ENCODE measurements around the gene IL1RAPL1. TPM values are rescaled to one million over a fixed set of nuclear protein-coding genes. Genes with fewer than 3 reads are reported as not detected.

Gene IL1RAPL1
- total RNA-seq, 1 donor: 1.3 TPM

DNA sequence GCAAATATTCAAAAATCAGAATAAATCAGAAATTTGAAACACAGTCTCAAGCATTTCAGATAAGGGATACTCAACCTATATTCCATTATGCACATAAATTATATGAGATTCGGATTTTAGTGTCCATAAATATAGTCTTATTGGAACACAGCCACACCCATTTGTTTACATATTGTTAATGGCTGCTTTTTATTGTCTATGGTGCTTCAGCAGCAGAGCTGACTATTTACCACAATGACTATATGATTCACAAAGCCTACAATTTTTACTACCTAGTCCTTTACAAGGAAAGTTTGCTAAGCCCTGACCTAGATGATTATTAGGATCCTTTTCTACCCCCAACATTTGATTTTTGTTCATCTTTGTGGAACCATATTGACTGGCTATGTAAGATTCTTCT, 63.9 kb downstream of the IL1RAPL1 start:
- TF ChIP-seq, protein P1, sequence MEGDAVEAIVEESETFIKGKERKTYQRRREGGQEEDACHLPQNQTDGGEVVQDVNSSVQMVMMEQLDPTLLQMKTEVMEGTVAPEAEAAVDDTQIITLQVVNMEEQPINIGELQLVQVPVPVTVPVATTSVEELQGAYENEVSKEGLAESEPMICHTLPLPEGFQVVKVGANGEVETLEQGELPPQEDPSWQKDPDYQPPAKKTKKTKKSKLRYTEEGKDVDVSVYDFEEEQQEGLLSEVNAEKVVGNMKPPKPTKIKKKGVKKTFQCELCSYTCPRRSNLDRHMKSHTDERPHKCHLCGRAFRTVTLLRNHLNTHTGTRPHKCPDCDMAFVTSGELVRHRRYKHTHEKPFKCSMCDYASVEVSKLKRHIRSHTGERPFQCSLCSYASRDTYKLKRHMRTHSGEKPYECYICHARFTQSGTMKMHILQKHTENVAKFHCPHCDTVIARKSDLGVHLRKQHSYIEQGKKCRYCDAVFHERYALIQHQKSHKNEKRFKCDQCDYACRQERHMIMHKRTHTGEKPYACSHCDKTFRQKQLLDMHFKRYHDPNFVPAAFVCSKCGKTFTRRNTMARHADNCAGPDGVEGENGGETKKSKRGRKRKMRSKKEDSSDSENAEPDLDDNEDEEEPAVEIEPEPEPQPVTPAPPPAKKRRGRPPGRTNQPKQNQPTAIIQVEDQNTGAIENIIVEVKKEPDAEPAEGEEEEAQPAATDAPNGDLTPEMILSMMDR (IDR thresholded peaks at IDR 0.05; ENCODE audit: insufficient read depth, low read depth, low read length): no peak

DNA sequence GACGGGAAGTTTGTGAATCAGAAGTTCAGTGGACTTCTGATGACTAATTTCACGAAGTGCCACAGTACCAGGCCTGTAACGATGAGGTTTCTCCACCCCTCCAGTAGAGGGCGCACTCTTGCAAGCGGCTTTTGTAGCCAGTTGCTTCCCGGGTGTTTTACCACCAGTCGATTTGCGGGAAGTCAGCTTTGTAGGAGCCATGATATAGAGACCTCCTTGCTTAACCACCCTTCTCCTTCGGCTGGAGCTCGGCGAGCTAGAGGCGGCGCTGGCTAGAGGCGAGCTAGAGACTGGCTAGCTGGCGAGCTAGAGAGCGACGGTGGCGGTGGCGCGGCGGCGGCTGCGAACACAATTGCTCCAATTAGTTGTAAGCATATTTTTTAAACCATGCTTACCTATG, 72.0 kb downstream of the IL1RAPL1 start:
- no peak for DNase-seq (ENCODE audit: low read depth)
- H3K4me3 ChIP-seq (ENCODE audit: low read depth, low read length): no peak overlapping the region
- TF ChIP-seq, protein P1 (IDR thresholded peaks at IDR 0.05; ENCODE audit: insufficient read depth, low read depth, low read length): no peak

More for the DNA sequence above, 63.9 kb downstream of the IL1RAPL1 start:
- no peak overlapping the region for H3K4me3 ChIP-seq (ENCODE audit: low read depth, low read length)
- DNase-seq (ENCODE audit: low read depth): no peak

DNA sequence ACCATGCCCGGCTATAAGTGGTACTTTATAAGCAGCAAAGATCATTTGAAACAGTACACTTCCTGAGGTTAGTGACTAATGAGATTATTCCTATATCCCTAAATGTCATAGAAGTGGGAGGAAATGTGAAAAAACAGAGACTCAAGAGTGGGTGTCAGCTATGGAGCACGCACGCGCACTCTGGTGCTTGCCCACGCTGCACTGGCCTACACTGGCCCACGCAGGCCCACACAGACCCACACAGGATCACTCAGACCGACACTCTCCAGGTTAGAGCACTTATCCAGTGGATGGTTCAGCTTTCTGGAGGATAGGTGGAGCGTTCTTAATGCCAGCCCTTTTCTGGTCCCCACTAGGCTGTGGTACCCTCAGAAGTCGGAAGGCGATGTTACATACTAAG, 78.5 kb downstream of the IL1RAPL1 start:
- no peak overlapping the region for H3K4me3 ChIP-seq (ENCODE audit: low read depth, low read length)
- TF ChIP-seq, protein P1 (IDR thresholded peaks at IDR 0.05; ENCODE audit: insufficient read depth, low read depth, low read length): no peak
- no peak for DNase-seq (ENCODE audit: low read depth)

DNA sequence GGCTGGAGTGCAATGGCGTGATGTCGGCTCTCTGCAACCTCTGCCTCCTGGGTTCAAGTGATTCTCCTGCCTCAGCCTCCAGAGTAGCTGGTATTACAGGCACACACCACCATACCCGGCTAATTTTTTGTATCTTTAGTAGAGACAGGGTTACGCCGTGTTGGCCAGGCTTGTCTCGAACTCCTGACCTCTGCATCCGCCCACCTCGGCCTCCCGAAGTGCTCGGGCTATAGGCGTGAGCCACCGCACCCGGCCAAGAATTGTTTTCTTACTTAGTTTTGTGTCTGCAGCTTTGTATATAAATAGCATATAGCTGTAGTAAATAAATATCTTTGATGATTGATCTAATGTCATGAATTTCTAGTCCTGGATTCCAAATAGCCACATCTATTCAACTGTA, 81.1 kb downstream of the IL1RAPL1 start:
- TF ChIP-seq, protein P1 (IDR thresholded peaks at IDR 0.05; ENCODE audit: insufficient read depth, low read depth, low read length): no peak
- H3K4me3 ChIP-seq (ENCODE audit: low read depth, low read length): no peak overlapping the region
- DNase-seq (ENCODE audit: low read depth): no peak

DNA sequence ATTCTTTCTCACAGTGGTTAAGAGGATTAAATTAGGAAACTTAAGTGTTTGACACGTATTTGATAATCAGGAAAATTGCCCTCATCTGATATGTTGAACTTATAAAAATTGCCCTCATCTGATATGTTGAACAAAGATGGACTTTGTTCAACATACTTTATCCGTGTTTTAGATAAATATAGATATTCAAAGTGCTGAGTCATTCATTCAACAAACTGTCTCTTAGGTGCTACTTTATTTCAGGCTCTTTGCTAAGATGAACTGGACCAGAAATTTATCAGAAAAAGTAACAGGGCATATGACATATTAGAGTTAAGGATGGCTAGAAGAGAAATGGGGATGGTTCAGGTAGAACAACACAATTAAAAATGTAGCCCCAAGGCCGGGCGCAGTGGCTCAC, 81.7 kb downstream of the IL1RAPL1 start:
- TF ChIP-seq, protein P1 (IDR thresholded peaks at IDR 0.05; ENCODE audit: insufficient read depth, low read depth, low read length): no peak
- DNase-seq (ENCODE audit: low read depth): no peak
- H3K4me3 ChIP-seq (ENCODE audit: low read depth, low read length): no peak overlapping the region

DNA sequence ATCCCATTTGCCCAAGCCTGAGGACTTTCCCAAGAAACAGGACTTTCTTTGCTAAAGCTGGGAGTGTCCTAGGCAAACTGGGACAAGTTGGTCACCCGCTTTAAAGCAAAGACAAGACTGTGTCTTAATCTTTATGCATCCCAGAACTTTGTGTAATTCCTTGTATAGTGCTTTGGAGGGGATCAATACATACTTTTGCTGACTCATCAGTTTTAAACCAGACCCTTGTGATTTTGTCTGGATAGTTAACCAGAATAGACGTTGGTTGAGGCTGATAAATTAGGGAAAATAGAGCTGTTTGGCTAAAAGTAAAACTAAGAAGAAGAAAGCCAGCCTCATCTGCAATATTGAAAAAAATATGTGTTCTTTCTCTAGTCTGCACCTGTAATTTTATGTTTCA, 82.8 kb downstream of the IL1RAPL1 start:
- TF ChIP-seq, protein P1 (IDR thresholded peaks at IDR 0.05; ENCODE audit: insufficient read depth, low read depth, low read length): no peak
- DNase-seq (ENCODE audit: low read depth): no peak
- no peak overlapping the region for H3K4me3 ChIP-seq (ENCODE audit: low read depth, low read length)

DNA sequence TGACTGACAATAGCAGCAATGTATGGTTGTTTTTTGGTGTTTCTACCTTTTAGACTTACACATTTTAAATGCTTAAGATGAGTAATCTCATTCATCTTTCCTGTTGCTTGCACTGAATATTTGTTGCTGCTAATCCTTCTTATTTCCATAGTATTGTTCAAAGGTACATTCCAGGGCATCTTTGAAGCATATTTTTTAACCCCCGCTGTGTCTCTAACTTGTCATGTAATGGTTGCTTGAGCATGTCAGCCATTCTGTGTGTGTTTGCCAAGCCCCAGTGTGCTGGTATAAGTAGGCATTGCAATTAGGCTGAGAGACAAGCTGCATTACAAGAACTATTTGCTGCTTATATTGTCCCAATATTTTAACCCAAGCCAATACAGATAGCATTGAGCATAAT, 87.9 kb downstream of the IL1RAPL1 start:
- TF ChIP-seq, protein P1 (IDR thresholded peaks at IDR 0.05; ENCODE audit: insufficient read depth, low read depth, low read length): no peak
- DNase-seq (ENCODE audit: low read depth): no peak
- no peak overlapping the region for H3K4me3 ChIP-seq (ENCODE audit: low read depth, low read length)

All from fibroblast of villous mesenchyme (primary cell).